IPS-18a (cell line): ENCODE results near the gene SUPT5H.
"Not testable (repeated sequence)": the region's sequence is repeated elsewhere in the genome, so short reads cannot be mapped to it uniquely, and the experiment has no call there.

Experiments used
- H3K27ac ChIP-seq: one replicate; pipeline ENCODE4 v1.5.1; 2013; ENCODE audit warnings: low read length
- H3K27me3 ChIP-seq: one replicate; pipeline ENCODE4 v1.6.1; 2013; ENCODE audit warnings: mild to moderate bottlenecking, low read length; ENCODE audit not compliant: control insufficient read depth, insufficient read depth
- H3K36me3 ChIP-seq: one replicate; pipeline ENCODE4 v1.6.1; 2013; ENCODE audit warnings: low read depth, low read length; ENCODE audit not compliant: control insufficient read depth
- H3K4me1 ChIP-seq: one replicate; pipeline ENCODE4 v1.6.1; 2013; ENCODE audit warnings: low read depth, low read length; ENCODE audit not compliant: control insufficient read depth
- H3K4me3 ChIP-seq: one replicate; pipeline ENCODE4 v1.5.1; 2013; ENCODE audit warnings: low read length
- H3K9ac ChIP-seq: one replicate; pipeline ENCODE4 v1.6.1; 2013; ENCODE audit warnings: mild to moderate bottlenecking, low read length, moderate library complexity
- H3K9me3 ChIP-seq: one replicate; pipeline ENCODE4 v1.6.1; 2013; ENCODE audit warnings: low read depth, low read length; ENCODE audit not compliant: control insufficient read depth

SUPT5H gene

GRCh38 chr19:39479319-39479801 lies 34.0 kb downstream of the SUPT5H start:
- H3K27me3 ChIP-seq, H3K9ac ChIP-seq, H3K9me3 ChIP-seq, H3K27ac ChIP-seq, H3K4me1 ChIP-seq, H3K4me3 ChIP-seq: not testable (repeated sequence)
- peaks cover 26% of the 10 kb centered on the region for H3K36me3 ChIP-seq

GRCh38 chr19:39479916-39480315 lies 34.5 kb downstream of the SUPT5H start:
- H3K4me1 ChIP-seq: peaks cover 6% of the 10 kb centered on the region
- H3K9me3 ChIP-seq: no peaks in the 10 kb centered on the region
- no peaks in the 10 kb centered on the region for H3K27me3 ChIP-seq
- H3K27ac ChIP-seq: no peak overlapping the region
- H3K9ac ChIP-seq: peak overlapping the region; percentile 43
- peak overlapping the region; percentile 90 for H3K4me3 ChIP-seq
- H3K36me3 ChIP-seq: peaks cover 21% of the 10 kb centered on the region

- Histone ChIP-seq H3K27ac (peak within 1 kb of the TSS; percentile 91), H3K27me3 (no peaks in the 10 kb centered on the region), H3K36me3 (peaks cover 27% of the 10 kb centered on the region), H3K9me3 (no peaks in the 10 kb centered on the region), H3K4me1 (peaks cover 6% of the 10 kb centered on the region), H3K4me3 (peak within 1 kb of the TSS; percentile 90), H3K9ac (peak within 1 kb of the TSS; percentile 99)
Observed at GRCh38 chr19:39480337-39481228, 35.2 kb downstream of the SUPT5H start, which contains the start of gene TIMM50. Gene TIMM50 (plus strand): TSS chr19:39480838. CDS start chr19:39480854, 16 bp downstream.

GRCh38 chr19:39481229-39481545 lies 35.8 kb downstream of the SUPT5H start:
- Histone ChIP-seq H3K27ac (peak overlapping the region; percentile 91), H3K4me1 (peaks cover 6% of the 10 kb centered on the region)

GRCh38 chr19:39481676-39482075 lies 36.3 kb downstream of the SUPT5H start:
- Histone ChIP-seq H3K9ac (peak overlapping the region; percentile 99), H3K4me3 (peak overlapping the region; percentile 90), H3K9me3 (no peaks in the 10 kb centered on the region), H3K27me3 (no peaks in the 10 kb centered on the region), H3K27ac (peak overlapping the region; percentile 91), H3K4me1 (peaks cover 6% of the 10 kb centered on the region), H3K36me3 (peaks cover 29% of the 10 kb centered on the region)

More at GRCh38 chr19:39481229-39481545, 35.8 kb downstream of the SUPT5H start:
- Histone ChIP-seq H3K4me3 (peak overlapping the region; percentile 90), H3K9ac (peak overlapping the region; percentile 99), H3K9me3 (no peaks in the 10 kb centered on the region), H3K27me3 (no peaks in the 10 kb centered on the region), H3K36me3 (peaks cover 28% of the 10 kb centered on the region)

- peaks cover 38% of the 10 kb centered on the region for H3K36me3 ChIP-seq
- no peak overlapping the region for H3K4me3 ChIP-seq
- no peak overlapping the region for H3K9ac ChIP-seq
- peaks cover 6% of the 10 kb centered on the region for H3K4me1 ChIP-seq
- no peaks in the 10 kb centered on the region for H3K9me3 ChIP-seq
- H3K27me3 ChIP-seq: no peaks in the 10 kb centered on the region
- H3K27ac ChIP-seq: no peak overlapping the region
Observed at GRCh38 chr19:39483141-39483540, 37.8 kb downstream of the SUPT5H start.

GRCh38 chr19:39489756-39490155 lies 44.4 kb downstream of the SUPT5H start:
- Histone ChIP-seq H3K27ac (no peak overlapping the region), H3K4me3 (no peak overlapping the region), H3K9me3 (no peaks in the 10 kb centered on the region), H3K9ac (no peak overlapping the region), H3K36me3 (peaks cover 49% of the 10 kb centered on the region), H3K27me3 (no peaks in the 10 kb centered on the region), H3K4me1 (peaks cover 4% of the 10 kb centered on the region)

GRCh38 chr19:39492225-39492624 lies 46.8 kb downstream of the SUPT5H start:
- H3K4me3 ChIP-seq: no peak overlapping the region
- no peak overlapping the region for H3K27ac ChIP-seq
- H3K4me1 ChIP-seq: peaks cover 4% of the 10 kb centered on the region
- peaks cover 4% of the 10 kb centered on the region for H3K27me3 ChIP-seq
- H3K36me3 ChIP-seq: peaks cover 26% of the 10 kb centered on the region
- H3K9me3 ChIP-seq: no peaks in the 10 kb centered on the region
- H3K9ac ChIP-seq: no peak overlapping the region

GRCh38 chr19:39492788-39493187 lies 47.4 kb downstream of the SUPT5H start:
- H3K4me3 ChIP-seq: no peak overlapping the region
- H3K9me3 ChIP-seq: no peaks in the 10 kb centered on the region
- peaks cover 26% of the 10 kb centered on the region for H3K36me3 ChIP-seq
- peaks cover 9% of the 10 kb centered on the region for H3K27me3 ChIP-seq
- peaks cover 4% of the 10 kb centered on the region for H3K4me1 ChIP-seq
- H3K9ac ChIP-seq: no peak overlapping the region
- H3K27ac ChIP-seq: no peak overlapping the region

- H3K9me3 ChIP-seq: no peaks in the 10 kb centered on the region
- H3K27ac ChIP-seq: no peak overlapping the region
- peaks cover 11% of the 10 kb centered on the region for H3K4me1 ChIP-seq
- no peak overlapping the region for H3K4me3 ChIP-seq
- no peak overlapping the region for H3K9ac ChIP-seq
- H3K36me3 ChIP-seq: peaks cover 7% of the 10 kb centered on the region
- peaks cover 28% of the 10 kb centered on the region for H3K27me3 ChIP-seq
Observed at GRCh38 chr19:39494661-39495060, 49.3 kb downstream of the SUPT5H start.

GRCh38 chr19:39496063-39496462 lies 50.7 kb downstream of the SUPT5H start:
- Histone ChIP-seq H3K4me1 (peaks cover 11% of the 10 kb centered on the region), H3K9ac (no peak overlapping the region), H3K27ac (no peak overlapping the region), H3K36me3 (no peaks in the 10 kb centered on the region), H3K9me3 (no peaks in the 10 kb centered on the region), H3K27me3 (peaks cover 42% of the 10 kb centered on the region), H3K4me3 (no peak overlapping the region)

GRCh38 chr19:39497701-39497995 lies 52.3 kb downstream of the SUPT5H start:
- H3K27me3 ChIP-seq: peaks cover 57% of the 10 kb centered on the region
- H3K9me3 ChIP-seq: no peaks in the 10 kb centered on the region
- peaks cover 11% of the 10 kb centered on the region for H3K4me1 ChIP-seq
- H3K27ac ChIP-seq: no peak overlapping the region
- H3K4me3 ChIP-seq: peak overlapping the region; percentile 52
- H3K36me3 ChIP-seq: no peaks in the 10 kb centered on the region
- no peak overlapping the region for H3K9ac ChIP-seq
